Superior temporal gyrus (tissue), 1 donor: ENCODE measurements around the gene ANKRD30BL.
"Not testable (repeated sequence)": the region's sequence is repeated elsewhere in the genome, so short reads cannot be mapped to it uniquely, and the experiment has no call there.

Experiments used
- DNase-seq: peaks from one replicate; pipeline ENCODE4 v3.0.0-alpha.2; 2016; ENCODE audit errors: extremely low spot score

The ANKRD30BL gene, protein sequence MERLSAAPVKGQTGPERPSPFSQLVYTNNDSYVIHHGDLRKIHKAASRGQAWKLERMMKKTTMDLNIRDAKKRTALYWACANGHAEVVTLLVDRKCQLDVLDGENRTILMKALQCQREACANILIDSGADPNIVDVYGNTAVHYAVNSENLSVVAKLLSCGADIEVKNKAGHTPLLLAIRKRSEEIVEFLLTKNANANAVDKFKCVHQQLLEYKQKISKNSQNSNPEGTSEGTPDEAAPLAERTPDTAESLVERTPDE

DNA sequence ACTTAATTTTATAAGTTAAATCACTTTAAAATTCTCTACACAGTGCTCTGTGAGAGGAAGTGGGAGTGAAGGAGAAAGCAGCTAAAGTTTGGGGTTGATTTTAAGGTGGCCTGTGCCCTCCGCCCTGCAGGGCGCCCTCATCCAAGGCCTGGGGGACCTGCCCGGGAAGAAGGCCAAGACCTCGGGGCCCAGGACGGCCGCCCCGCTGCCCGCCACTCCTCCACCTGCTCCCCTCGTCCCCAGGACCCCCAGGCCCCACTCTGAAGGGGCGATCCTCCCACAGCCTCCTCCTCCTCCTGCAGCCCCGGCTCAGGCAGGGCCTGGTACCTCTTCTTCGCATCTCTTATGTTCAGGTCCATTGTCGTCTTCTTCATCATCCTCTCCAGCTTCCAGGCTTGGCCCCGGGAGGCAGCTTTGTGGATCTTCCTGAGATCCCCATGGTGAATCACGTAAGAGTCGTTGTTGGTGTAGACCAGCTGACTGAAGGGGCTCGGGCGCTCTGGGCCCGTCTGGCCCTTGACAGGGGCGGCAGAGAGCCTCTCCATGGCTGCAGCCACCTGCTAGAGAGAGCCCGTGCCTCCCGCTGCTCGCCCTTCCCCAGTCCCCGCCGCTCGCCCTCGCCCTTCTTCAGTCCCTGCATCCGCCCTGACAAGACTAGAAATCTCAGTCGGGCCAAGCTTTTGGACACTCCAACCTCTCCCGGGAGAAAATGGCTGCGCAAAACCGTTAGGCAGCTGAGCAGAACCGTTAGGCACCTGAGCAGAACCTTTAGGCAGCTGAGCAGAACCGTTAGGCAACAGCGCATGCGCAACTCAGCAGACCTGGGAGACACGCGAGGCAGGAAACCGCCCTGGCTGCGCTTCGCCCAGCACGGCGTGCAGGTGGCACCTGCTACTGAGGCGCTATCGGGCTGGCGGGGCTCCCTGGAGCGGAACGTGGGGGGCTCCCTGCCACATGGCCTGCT is at the start of gene ANKRD30BL:
TSS of gene ANKRD30BL (minus strand) at position 792 of the 964 bp plus-strand sequence. CDS start at position 545, 247 bp downstream.
- not testable (repeated sequence) for DNase-seq

DNA sequence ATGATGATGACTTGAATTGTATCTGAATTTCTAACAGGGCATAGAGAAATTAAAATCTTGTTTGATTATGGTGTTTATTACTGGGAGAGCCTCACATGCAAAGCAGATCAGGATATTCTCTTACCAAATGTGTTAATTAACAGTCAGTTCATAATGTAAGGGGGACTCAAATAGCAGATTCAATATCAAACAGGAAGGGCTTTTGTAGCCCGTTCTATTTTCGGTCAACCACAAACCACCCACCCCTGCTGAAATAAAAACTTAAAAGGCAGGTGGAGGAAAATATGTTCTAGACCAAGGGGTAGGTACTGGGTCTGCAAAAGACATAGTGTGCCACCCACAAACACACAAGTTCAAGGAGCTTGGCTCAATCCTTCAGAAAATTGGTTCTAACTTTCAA is 41.1 kb upstream of the ANKRD30BL start:
- not testable (repeated sequence) for DNase-seq

GRCh38 chr2:132192854-132193253 is 31.1 kb upstream of the ANKRD30BL start:
- not testable (repeated sequence) for DNase-seq

GRCh38 chr2:132167100-132167499 is 5.3 kb upstream of the ANKRD30BL start:
- not testable (repeated sequence) for DNase-seq

- not testable (repeated sequence) for DNase-seq
Observed at GRCh38 chr2:132162125-132162660, 441 bp upstream of the ANKRD30BL start.

DNA sequence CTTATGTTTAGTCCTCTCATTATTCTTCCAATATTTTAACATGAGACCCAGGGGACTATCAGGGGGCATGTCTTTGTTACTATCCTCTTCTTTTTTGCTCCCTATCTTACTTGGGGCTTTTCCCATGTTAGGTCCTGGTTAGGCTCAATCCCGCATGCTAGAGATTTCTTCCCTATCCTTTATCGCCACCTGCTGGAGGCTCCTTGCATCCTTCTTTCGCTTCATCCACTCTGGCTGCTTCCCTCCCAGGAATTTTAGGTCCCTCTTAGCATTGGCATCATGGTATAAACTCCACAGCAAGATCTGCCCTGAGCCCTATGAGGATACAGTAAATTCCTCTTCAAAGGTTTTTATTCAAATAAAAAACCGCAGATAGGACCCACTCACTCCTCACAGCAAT is 15.0 kb downstream of the ANKRD30BL start:
- peak; percentile 79 for DNase-seq
